Stimulated activated CD4-positive, alpha-beta T cell treated with anti-CD3 and anti-CD28 coated beads, Interleukin-12 subunit alpha, Interleukin-12 subunit beta, amount 100 ng/mL, for 48 hours (primary cell): ENCODE measurements around the gene FKBP15.

Experiments used
- DNase-seq, 3 donors: peaks; one replicate each; pipeline ENCODE4 v3.0.0-alpha.2; 2020; ENCODE audit warnings: low read depth in 2 of 3, low spot score in 1 of 3

The FKBP15 gene

DNA sequence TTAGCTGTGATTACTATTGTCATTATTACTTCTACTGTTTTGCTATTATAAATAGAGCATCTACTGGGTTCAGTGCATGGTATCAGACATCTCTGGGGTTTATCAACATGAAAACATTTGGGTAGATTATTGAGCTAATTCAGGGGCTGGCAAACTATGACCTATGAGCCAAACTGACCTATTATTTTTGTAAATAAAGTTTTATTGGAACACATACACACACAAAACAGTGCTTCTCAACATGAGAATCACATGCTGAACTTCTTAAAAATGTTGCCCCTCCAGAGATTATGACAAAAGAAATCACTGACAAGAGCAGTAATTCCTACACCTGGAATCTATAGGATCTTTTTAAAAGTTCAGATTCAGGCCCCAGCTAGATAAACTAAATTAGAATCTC, 39.9 kb downstream of the FKBP15 start:
- DNase-seq: no peak

- DNase-seq: no peak
Measured at GRCh38 chr9:113179839-113180238, 41.2 kb downstream of the FKBP15 start.

GRCh38 chr9:113178087-113178486, 43.0 kb downstream of the FKBP15 start:
- no peak for DNase-seq

GRCh38 chr9:113177251-113177650, 43.8 kb downstream of the FKBP15 start:
- DNase-seq: no peak

DNA sequence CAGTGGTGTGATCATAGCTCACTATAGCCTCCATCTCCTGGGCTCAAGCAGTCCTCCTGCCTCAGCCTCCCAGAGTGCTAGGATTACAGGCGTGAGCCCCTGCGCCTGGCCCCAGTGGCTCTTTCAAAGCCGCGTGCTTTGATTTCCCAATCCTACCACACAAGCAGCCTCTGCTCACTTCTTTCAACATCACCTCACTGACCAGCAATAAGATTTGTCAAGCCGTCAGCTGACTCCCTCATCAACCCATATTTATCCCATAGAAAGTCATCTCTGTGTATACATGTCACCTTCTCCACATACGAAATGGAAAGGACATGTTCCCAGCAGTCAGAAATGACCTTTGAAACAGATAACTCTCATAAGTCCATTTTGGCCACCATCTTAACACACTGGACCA, 44.3 kb downstream of the FKBP15 start:
- DNase-seq: no peak

GRCh38 chr9:113173341-113173740, 47.7 kb downstream of the FKBP15 start:
- DNase-seq: no peak

GRCh38 chr9:113168809-113169208, 52.3 kb downstream of the FKBP15 start:
- DNase-seq: no peak

DNA sequence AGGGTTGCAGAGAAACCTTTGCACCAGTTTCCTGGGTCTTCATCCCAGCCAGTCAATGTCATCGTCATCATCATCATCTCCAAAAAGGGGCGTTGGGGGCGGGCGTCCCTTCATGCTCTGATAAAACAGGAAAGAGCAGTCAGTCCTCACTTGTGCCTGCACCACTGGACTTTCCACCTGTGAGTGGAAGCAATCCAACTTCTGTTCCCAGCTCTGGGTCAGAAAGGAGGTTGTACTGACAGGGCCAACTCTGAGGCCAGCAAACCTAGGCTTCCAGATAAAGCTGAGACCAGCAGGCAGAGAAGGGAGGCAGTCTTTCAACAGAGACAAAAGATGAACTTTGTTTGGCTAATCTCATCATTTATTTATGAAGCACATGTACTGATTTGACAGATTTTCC, 55.0 kb downstream of the FKBP15 start:
- no peak for DNase-seq

GRCh38 chr9:113164536-113165300, 56.4 kb downstream of the FKBP15 start:
- DNase-seq: no peak

- no peak for DNase-seq
Measured at GRCh38 chr9:113163001-113163400, 58.1 kb downstream of the FKBP15 start.

DNA sequence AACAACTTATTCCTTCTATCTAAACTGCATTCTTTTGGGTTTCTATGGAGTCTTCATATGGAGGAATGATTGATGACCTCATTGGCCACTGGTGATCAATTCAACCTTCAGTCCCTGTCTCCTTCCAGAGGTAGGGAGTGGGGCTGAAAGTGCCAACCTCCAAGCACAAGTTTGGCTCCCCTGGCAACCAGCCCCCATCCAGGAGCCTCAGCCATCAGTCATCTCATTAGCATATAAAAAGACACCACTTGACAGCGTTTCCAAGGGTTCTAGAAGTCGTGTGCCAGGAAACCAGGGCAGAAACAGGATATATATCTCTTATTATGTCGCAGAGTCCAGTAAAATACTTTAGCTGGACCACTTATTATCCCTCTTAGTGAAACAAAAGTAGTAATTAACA, 60.5 kb downstream of the FKBP15 start:
- no peak for DNase-seq

- no peak for DNase-seq
Measured at GRCh38 chr9:113158446-113158845, 62.6 kb downstream of the FKBP15 start.

DNA sequence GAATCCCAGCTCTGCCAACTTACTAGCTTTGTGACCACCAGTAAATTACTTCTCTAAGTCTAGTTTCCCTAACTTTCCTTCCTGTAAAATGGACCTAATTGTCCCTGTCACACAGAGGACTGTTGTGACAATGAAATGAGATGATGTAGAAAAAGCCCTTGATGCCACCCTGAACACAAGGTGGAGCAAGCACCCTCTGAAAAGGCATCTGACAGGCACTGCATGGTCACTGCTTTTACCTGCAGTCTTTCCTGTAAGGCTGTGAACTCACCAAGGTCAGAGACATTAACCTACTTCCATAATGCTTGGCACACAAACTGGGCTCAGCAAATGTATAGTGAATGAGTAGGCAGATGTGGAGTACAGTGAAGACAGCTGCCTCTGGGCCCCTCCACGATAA, 64.2 kb downstream of the FKBP15 start:
- DNase-seq: no peak

DNA sequence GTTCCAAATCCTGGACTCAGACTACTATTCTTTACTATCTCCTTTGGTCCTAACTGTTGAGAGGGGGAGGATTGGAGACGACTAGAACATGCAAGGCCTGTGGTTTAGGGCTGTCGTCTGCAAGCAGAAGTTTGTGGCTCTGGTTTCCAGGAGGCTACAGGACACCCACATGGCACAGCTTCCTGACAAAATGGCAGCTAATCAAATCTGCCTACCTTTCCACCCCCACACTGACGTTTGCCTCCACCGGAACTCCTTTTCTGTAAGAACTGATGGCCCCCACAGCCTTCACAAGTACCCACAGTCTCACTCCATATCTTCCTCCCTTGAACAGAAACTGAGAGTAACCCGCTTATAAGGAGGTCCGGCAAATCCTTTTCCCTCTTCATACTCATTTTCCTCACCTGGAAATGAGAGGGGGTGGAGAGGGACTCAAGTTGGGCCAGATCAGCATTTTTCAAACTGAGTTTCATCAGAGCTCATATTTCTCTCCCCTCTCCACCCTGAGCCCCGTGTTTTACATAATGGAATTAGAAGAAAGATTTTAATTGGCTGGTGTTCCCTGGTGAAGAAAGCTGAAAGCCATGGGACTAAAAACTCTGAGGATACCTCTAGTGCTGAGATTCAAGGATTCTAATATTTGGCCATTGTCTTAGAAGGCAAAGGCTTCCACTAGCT, 65.0 kb downstream of the FKBP15 start:
- DNase-seq: peak in 2 of 3 donors; percentile 15 to 29

- no peak for DNase-seq
Measured at GRCh38 chr9:113154946-113155345, 66.1 kb downstream of the FKBP15 start.

DNA sequence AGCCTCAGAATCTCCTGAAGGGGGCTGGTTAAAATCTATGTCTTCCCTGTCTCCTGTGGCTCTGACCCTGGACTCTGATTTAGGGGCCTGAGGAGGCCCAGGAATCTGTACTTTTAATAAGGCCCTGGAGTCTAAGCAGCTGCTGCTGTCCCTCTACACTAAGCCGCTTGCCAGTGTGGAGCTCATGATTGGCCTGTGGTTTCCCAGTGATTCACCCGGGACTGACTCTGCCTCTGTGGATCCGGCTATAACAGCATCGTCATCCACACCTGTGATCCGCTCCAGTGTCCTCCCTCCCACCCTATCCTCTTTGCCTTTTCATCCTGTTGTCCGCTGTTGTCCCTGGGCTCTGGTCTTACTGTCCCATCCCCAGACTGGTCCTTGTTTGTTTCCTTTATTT, 66.6 kb downstream of the FKBP15 start:
- DNase-seq: no peak

DNA sequence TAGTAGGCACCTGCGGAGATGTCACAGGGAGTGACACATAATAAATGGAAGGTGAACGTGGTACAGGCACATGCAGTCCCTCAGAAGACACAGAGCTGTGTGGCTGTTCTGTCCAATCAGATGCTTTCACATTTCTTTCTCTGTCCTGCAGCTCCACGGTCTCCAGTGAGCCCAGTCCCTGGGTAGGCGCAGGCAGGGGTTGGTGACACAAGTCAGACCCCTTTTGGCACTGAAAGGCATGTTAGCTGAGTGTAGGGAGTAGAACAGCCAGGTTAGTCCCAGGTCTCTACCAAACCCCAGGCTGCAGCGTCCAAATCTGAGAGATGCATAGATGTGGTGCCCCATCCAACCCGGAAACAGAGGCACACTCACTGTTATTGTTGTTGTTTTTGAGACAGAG, 67.5 kb downstream of the FKBP15 start:
- DNase-seq: no peak

DNA sequence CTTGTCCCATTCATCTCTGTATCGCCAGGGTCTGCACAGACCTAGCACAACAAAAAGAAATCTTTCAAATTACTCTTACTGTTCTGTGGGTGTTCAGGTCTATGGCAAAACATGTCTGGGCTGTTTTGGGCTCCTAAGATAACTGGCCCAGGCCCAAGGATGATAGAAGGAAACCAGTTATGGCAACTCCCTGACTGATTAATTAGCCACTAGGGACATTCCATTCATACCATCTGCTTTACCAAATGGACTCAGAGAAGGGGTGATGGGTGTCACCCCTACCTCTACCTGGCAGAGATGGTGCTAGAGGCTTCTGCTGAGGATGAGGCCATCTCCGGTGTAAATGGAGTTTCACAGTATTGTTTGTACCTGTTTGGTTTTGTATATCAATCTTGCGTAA, 68.4 kb downstream of the FKBP15 start:
- DNase-seq: no peak

- DNase-seq: no peak
Measured at GRCh38 chr9:113151696-113152630, 69.1 kb downstream of the FKBP15 start.

DNA sequence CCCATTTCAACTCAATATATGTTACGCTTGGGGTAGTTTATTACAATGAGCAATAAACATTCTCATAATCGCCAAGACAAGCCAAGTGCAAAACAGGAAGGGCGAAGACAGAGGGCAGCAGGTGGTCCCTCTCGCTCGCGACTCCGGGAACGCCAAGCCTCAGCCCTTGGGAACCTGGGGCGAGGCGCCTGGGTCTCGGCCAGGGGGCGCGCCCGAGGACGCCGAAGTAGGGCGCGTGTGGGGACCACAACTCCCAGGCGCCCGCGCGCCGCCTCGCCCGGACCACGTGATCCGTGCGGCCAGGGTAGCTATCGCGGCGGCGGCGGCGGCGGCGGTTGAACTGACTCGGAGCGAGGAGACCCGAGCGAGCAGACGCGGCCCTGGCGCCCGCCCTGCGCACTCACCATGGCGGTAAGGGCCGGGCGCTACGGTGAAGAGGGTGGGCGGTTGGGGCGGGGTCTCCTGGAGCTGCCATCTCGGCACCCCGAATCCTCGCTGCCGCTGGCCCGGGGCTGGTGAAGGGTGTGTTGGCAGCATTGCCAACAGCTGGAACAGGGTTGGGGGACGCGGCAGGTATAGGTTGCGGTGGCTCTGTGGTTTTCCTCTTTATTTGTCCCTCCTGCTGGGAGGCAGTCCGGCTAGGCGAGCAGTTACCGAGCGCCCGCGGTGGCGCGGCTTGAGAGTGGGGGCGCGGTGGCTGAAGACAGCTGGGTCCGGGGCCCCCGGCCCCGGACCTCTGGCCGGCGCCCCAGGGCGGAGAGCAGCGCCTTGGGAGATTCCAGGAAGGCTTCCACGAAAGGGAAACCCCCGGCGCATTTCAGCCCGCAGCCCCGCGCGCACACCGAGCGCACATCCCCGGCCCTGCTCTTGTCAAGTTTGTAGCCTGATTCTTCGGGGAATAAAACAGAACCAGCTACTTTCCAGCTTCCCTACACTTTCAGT, 70.1 kb downstream of the FKBP15 start, which contains the start of gene SLC31A2:
Gene SLC31A2, plus strand, starts transcription at position 338 of the 942 bp plus-strand sequence. Its CDS starts 68 bp downstream, at position 406.
- DNase-seq: peak; percentile 73 to 90 (median 78)
